CD4-positive, CD25-positive, alpha-beta regulatory T cell (primary cell): Measurements from ENCODE around the gene CTCF. TPM values are rescaled to one million over a fixed set of nuclear protein-coding genes. Genes with fewer than 3 reads are reported as not detected.

ENCODE experiments used
- ATAC-seq, 2 donors: fragments of 150-1000 bp; cut with Tn5 transposase; one replicate each; pipeline ENCODE4 v1.10.0; 2021; ENCODE audit warnings: low read depth in 2 of 2, moderate number of reproducible peaks in 2 of 2, moderate library complexity in 1 of 2
- DNase-seq, 3 donors: peaks; one replicate each; pipeline versions ENCODE4 v3.0.0 to v3.0.0-alpha.2; 2012 to 2022; ENCODE audit warnings: mixed read lengths in 1 of 3
- H3K27ac ChIP-seq: one replicate; pipeline ENCODE4 v1.7.0; 2013; ENCODE audit warnings: mild to moderate bottlenecking, low read length; ENCODE audit not compliant: insufficient read depth, poor library complexity, severe bottlenecking
- H3K27me3 ChIP-seq: one replicate; pipeline ENCODE4 v1.7.0; 2013; ENCODE audit warnings: low read length; ENCODE audit not compliant: control insufficient read depth, insufficient read depth
- H3K36me3 ChIP-seq: one replicate; pipeline ENCODE4 v1.7.0; 2013; ENCODE audit warnings: mild to moderate bottlenecking, low read length, moderate library complexity; ENCODE audit not compliant: control insufficient read depth, insufficient read depth
- H3K4me1 ChIP-seq: 2 replicates; pipeline ENCODE4 v1.7.0; 2013; ENCODE audit warnings: mild to moderate bottlenecking, low read length; ENCODE audit not compliant: insufficient read depth, control insufficient read depth, poor library complexity, severe bottlenecking
- H3K4me3 ChIP-seq: one replicate; pipeline ENCODE4 v1.7.0; 2013; ENCODE audit warnings: low read depth, mild to moderate bottlenecking, low read length, moderate library complexity
- H3K9me3 ChIP-seq, 2 experiments: 1 replicate in 1 of 2; 2 replicates in 1 of 2; pipeline ENCODE4 v1.7.0; 2013; ENCODE audit warnings: low read length in 2 of 2, mild to moderate bottlenecking in 1 of 2, moderate library complexity in 1 of 2; ENCODE audit not compliant: control insufficient read depth in 2 of 2
- H3K27ac Mint-ChIP-seq, 3 donors: one replicate each; pipeline ENCODE4 v1.8.0; 2020 to 2022; ENCODE audit warnings: mild to moderate bottlenecking in 3 of 3, mixed read lengths in 3 of 3, moderate library complexity in 2 of 3
- H3K27me3 Mint-ChIP-seq: one replicate; pipeline ENCODE4 v1.8.0; 2022; ENCODE audit warnings: mild to moderate bottlenecking, mixed read lengths
- H3K36me3 Mint-ChIP-seq: one replicate; pipeline ENCODE4 v1.8.0; 2020; ENCODE audit warnings: mixed read lengths
- H3K4me1 Mint-ChIP-seq, 4 donors: one replicate each; pipeline ENCODE4 v1.8.0; 2020 to 2022; ENCODE audit warnings: mixed read lengths in 4 of 4, mild to moderate bottlenecking in 1 of 4
- H3K4me3 Mint-ChIP-seq, 4 donors: one replicate each; pipeline ENCODE4 v1.8.0; 2020 to 2022; ENCODE audit warnings: mild to moderate bottlenecking in 4 of 4, mixed read lengths in 4 of 4, moderate library complexity in 3 of 4
- H3K9me3 Mint-ChIP-seq, 7 donors: one replicate each; pipeline ENCODE4 v1.8.0; 2020 to 2022; ENCODE audit warnings: mixed read lengths in 7 of 7, mild to moderate bottlenecking in 3 of 7, moderate library complexity in 2 of 7
- polyA plus RNA-seq, 4 donors: library from polyadenylated mRNA; unstranded; fragments of 300-500 nt; fragmentation: Illumina TruSeq; gene quantifications; one replicate each; pipeline ENCODE4 v1.2.3, GENCODE V29; 2021
- total RNA-seq: library from RNA; stranded (reverse); gene quantifications from one replicate; pipeline ENCODE4 v1.2.3, GENCODE V29; 2022

CTCF gene
- total and polyA plus RNA-seq, 5 donors from 2014 or later: 44.5 to 80.2 (median 53.0) TPM

DNA sequence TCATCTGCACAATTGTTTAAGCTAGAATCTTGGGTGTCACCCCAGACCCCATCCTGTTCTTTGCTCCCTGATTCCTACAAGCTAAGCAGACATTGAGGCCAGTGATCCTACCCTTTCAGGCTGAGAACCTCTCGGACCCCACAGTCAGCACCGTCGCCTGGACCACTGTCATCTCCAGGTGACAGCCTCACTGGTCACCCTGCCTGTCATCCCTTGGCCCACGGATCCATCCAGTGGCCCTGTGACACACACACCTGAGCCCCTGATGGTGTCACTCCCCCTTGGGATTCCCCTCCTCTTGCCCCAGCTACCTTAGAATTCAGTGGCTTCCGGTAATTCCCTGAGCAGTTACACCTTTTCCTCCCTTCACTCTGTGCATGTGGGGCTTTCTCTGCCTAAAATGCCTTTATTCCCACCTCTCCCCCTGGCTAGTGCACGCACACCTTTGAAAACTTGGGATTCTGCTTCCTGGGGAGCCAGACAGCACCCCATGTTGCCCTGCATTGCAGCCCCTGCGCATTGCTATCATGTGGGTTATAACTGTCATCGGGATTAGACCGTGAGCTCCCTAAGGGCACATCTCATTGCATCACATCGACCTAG, 107.3 kb downstream of the CTCF start:
- Histone ChIP-seq H3K27me3 (no peaks in the 10 kb centered on the region), H3K4me1 (peaks cover 25% of the 10 kb centered on the region), H3K36me3 (no peaks in the 10 kb centered on the region), H3K9me3 (no peaks in the 10 kb centered on the region), H3K4me3 (no peak overlapping the region), H3K27ac (no peak overlapping the region)
- H3K9me3 Mint-ChIP-seq: no peaks in the 10 kb centered on the region
- DNase-seq (no peak), ATAC-seq (no peak)
- no peaks in the 10 kb centered on the region for H3K27me3 Mint-ChIP-seq
- H3K4me3 Mint-ChIP-seq: peak overlapping the region in 1 of 4 donors; percentile 81
- no peaks in the 10 kb centered on the region for H3K36me3 Mint-ChIP-seq
- no peak overlapping the region for H3K27ac Mint-ChIP-seq
- peaks cover 0 to 36% (median 15%) of the 10 kb centered on the region in 4 donors for H3K4me1 Mint-ChIP-seq

DNA sequence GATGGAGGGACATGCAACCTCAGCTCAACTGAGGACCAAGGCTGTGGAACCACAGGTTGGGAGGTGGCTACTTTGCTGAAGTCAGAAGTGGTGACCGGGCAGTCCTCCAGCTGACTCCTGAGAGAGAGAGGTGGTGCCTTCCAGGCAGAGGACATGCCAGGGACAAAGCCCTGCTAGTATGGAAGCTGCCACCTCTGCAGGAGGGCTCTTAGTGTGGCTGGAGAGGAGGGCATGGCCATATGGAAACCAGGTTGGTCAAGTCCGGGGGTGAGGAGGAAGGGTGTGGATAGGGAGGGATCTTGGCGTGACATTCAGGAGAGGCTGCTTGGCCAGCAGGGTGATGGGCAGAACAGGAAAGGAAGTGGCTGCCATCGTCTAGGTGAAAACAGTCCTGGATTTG, 110.0 kb downstream of the CTCF start:
- Histone ChIP-seq H3K36me3 (no peaks in the 10 kb centered on the region), H3K27ac (no peak overlapping the region), H3K4me3 (no peak overlapping the region), H3K27me3 (no peaks in the 10 kb centered on the region), H3K9me3 (no peaks in the 10 kb centered on the region), H3K4me1 (peaks cover 10% of the 10 kb centered on the region)
- no peak for ATAC-seq
- Mint-ChIP-seq H3K36me3 (no peaks in the 10 kb centered on the region), H3K27ac (no peak overlapping the region), H3K4me1 (peaks cover 0 to 21% (median 8%) of the 10 kb centered on the region in 4 donors), H3K4me3 (peak overlapping the region in 1 of 4 donors; percentile 87), H3K9me3 (no peaks in the 10 kb centered on the region), H3K27me3 (no peaks in the 10 kb centered on the region)
- DNase-seq: no peak

DNA sequence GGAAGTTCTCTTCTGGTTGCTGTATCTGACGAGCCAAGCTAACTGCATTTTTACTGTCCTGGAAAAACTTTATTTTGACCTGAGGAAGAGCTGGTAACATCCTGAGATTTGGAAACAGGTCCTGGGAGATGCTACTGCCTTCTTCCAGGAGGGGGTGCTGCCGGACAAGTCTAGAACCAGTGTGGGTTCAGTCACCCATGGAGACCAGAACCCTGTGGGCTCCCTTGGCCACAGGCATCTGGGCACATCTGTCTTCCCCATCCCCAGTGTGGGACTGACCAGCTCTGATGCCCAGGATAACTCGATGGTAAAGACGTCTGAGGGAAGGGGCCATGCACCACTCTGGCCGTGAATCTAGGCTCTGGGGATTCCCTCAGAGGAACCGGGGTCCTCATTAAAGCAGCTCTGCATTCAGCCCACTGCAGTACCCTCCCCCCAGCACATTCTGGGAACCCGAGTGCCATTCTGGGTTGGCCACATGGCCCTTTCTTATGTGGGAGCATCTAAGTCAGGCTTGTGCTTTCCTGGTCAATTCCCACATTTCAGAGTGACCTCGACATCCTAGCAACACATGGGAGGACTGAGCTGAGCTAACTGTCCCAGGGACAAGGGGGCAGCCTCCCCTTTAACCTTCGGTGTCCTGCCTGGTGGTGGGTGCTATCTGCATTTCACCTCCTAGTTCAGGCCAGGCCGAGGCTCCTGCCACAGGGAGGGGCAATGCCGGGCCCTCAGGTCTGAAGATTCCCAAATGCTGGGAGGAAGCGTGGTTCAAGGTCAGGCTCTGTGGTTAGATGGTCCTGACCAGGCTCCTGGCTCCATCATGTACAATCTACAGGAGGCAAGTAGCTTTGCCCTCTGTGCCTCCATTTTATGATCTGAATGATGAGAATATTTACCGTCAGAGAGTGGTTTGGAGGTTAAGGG, 110.7 kb downstream of the CTCF start:
- Histone ChIP-seq H3K27ac (no peak overlapping the region), H3K4me1 (peaks cover 3% of the 10 kb centered on the region), H3K36me3 (no peaks in the 10 kb centered on the region), H3K27me3 (no peaks in the 10 kb centered on the region), H3K4me3 (no peak overlapping the region), H3K9me3 (no peaks in the 10 kb centered on the region)
- H3K4me1 Mint-ChIP-seq: peaks cover 0 to 14% (median 5%) of the 10 kb centered on the region in 4 donors
- no peak for ATAC-seq
- DNase-seq: peak; percentile 28 to 66 (median 36)
- H3K27ac Mint-ChIP-seq: no peak overlapping the region
- peak overlapping the region in 1 of 4 donors; percentile 87 for H3K4me3 Mint-ChIP-seq
- no peaks in the 10 kb centered on the region for H3K9me3 Mint-ChIP-seq
- no peaks in the 10 kb centered on the region for H3K36me3 Mint-ChIP-seq
- no peaks in the 10 kb centered on the region for H3K27me3 Mint-ChIP-seq

- H3K27me3 ChIP-seq: no peaks in the 10 kb centered on the region
- Mint-ChIP-seq H3K27me3 (no peaks in the 10 kb centered on the region), H3K4me1 (peaks cover 0 to 8% (median 4%) of the 10 kb centered on the region in 4 donors), H3K27ac (peak overlapping the region in 2 of 3 donors; percentile 43 to 59), H3K36me3 (no peaks in the 10 kb centered on the region), H3K4me3 (peak overlapping the region in 1 of 4 donors; percentile 43), H3K9me3 (no peaks in the 10 kb centered on the region)
- H3K4me3 ChIP-seq: no peak overlapping the region
- ATAC-seq: peak in 1 of 2 donors; percentile 30
- no peak overlapping the region for H3K27ac ChIP-seq
- no peaks in the 10 kb centered on the region for H3K4me1 ChIP-seq
- H3K9me3 ChIP-seq: no peaks in the 10 kb centered on the region
- DNase-seq: no peak
- H3K36me3 ChIP-seq: no peaks in the 10 kb centered on the region
Observed at GRCh38 chr16:67673712-67674580, 111.6 kb downstream of the CTCF start.

DNA sequence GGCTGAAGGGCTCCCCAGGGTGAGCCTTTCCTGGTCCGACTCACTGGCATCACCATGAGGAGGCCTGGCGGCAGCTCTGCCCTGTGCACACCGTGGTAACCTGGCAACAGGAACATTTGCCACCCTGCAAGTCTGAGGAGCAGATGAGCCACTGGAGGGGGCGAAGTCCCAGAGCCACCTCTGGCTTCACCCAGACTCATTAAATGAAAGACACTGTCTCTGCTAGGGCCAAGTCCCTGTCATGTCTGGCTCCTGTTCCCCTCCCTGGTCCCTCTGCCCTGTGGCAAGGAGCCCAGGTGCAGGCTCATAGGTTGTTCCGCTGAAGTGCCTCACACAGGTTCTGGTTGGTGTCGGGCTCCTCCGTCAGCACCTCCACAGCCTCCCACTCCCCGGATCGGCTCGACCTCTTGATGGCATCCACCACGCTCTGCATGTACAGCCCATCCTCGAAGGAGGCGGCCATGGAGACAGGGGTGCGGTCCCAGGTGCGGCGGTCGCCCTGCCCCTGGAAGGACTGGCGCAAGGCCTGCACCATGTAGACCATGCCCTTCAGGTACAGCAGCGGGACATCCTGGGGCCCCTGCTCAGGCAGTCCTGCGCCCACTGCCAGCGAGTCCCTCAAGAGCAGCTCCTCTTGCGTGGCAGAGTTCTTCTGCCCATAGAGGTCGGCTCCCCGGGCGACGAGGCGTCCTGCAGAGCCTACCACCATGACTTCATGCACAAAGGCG, 112.7 kb downstream of the CTCF start:
- no peak overlapping the region for H3K4me3 ChIP-seq
- ATAC-seq: no peak
- H3K4me3 Mint-ChIP-seq: no peak overlapping the region
- H3K9me3 Mint-ChIP-seq: no peaks in the 10 kb centered on the region
- no peak for DNase-seq
- no peaks in the 10 kb centered on the region for H3K4me1 ChIP-seq
- H3K27ac Mint-ChIP-seq: peak overlapping the region in 1 of 3 donors; percentile 43
- H3K9me3 ChIP-seq: no peaks in the 10 kb centered on the region
- peaks cover 0 to 6% (median 3%) of the 10 kb centered on the region in 4 donors for H3K4me1 Mint-ChIP-seq
- no peaks in the 10 kb centered on the region for H3K27me3 ChIP-seq
- H3K36me3 ChIP-seq: no peaks in the 10 kb centered on the region
- no peaks in the 10 kb centered on the region for H3K36me3 Mint-ChIP-seq
- H3K27me3 Mint-ChIP-seq: no peaks in the 10 kb centered on the region
- no peak overlapping the region for H3K27ac ChIP-seq

- H3K4me1 Mint-ChIP-seq: peaks cover 0 to 6% (median 3%) of the 10 kb centered on the region in 4 donors
- no peak overlapping the region for H3K4me3 Mint-ChIP-seq
- no peaks in the 10 kb centered on the region for H3K4me1 ChIP-seq
- H3K4me3 ChIP-seq: no peak overlapping the region
- H3K27me3 ChIP-seq: no peaks in the 10 kb centered on the region
- ATAC-seq (no peak), DNase-seq (no peak)
- H3K27ac ChIP-seq: no peak overlapping the region
- no peaks in the 10 kb centered on the region for H3K9me3 Mint-ChIP-seq
- H3K27me3 Mint-ChIP-seq: no peaks in the 10 kb centered on the region
- H3K27ac Mint-ChIP-seq: peak overlapping the region in 1 of 3 donors; percentile 76
- no peaks in the 10 kb centered on the region for H3K36me3 Mint-ChIP-seq
- no peaks in the 10 kb centered on the region for H3K36me3 ChIP-seq
- no peaks in the 10 kb centered on the region for H3K9me3 ChIP-seq
Observed at GRCh38 chr16:67675579-67675935, 113.2 kb downstream of the CTCF start.

DNA sequence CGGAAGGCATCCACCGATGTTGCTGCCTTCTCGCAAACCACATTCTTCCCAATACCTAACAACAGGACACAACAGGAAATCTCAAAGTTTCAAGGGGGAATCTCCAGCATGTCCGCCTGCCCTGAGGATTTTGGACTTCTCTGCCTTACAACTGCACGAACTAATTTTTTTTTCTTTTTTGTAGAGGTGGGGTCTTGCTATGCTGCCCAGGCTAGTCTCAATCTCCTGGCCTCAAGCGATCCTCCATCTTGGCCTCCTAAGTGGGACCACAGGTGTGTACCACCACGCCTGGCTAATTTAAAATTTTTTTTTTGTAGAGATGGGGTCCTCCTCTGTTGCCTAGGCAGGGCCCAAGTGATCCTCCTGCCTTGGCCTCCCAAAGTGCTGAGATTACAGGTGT, 113.7 kb downstream of the CTCF start:
- Mint-ChIP-seq H3K9me3 (no peaks in the 10 kb centered on the region), H3K27me3 (no peaks in the 10 kb centered on the region), H3K27ac (peak overlapping the region in 1 of 3 donors; percentile 76), H3K4me3 (no peak overlapping the region), H3K36me3 (no peaks in the 10 kb centered on the region), H3K4me1 (peaks cover 0 to 6% (median 3%) of the 10 kb centered on the region in 4 donors)
- no peak for ATAC-seq
- no peaks in the 10 kb centered on the region for H3K9me3 ChIP-seq
- no peak overlapping the region for H3K27ac ChIP-seq
- H3K4me3 ChIP-seq: no peak overlapping the region
- DNase-seq: no peak
- H3K27me3 ChIP-seq: no peaks in the 10 kb centered on the region
- no peaks in the 10 kb centered on the region for H3K36me3 ChIP-seq
- no peaks in the 10 kb centered on the region for H3K4me1 ChIP-seq
